GM19025 (cell line): ENCODE data around the gene CCDC6.
A peak's percentile ranks its signal among the peaks of the same experiment; 100 is the strongest.

Source experiments
- ATAC-seq: cut with Tn5 transposase; IDR thresholded peaks from one replicate; pipeline ENCODE4 v1.9.1; 2021; ENCODE audit warnings: mild to moderate bottlenecking, low read depth, moderate library complexity; ENCODE audit not compliant: unreplicated experiment

CCDC6 gene

GRCh38 chr10:59857049-59857448, 49.3 kb downstream of the CCDC6 start:
- no peak for ATAC-seq

GRCh38 chr10:59856104-59856503, 50.3 kb downstream of the CCDC6 start:
- no peak for ATAC-seq

- no peak for ATAC-seq
Measured at GRCh38 chr10:59854571-59854970, 51.8 kb downstream of the CCDC6 start.

GRCh38 chr10:59852670-59853069, 53.7 kb downstream of the CCDC6 start:
- ATAC-seq: no peak

GRCh38 chr10:59851864-59852263, 54.5 kb downstream of the CCDC6 start:
- no peak for ATAC-seq

GRCh38 chr10:59847888-59848287, 58.5 kb downstream of the CCDC6 start:
- ATAC-seq: no peak

GRCh38 chr10:59847326-59847725, 59.0 kb downstream of the CCDC6 start:
- no peak for ATAC-seq

GRCh38 chr10:59844436-59844835, 61.9 kb downstream of the CCDC6 start:
- no peak for ATAC-seq

- no peak for ATAC-seq
Measured at GRCh38 chr10:59843748-59844147, 62.6 kb downstream of the CCDC6 start.

- no peak for ATAC-seq
Measured at GRCh38 chr10:59839576-59839975, 66.8 kb downstream of the CCDC6 start.

GRCh38 chr10:59838085-59838789, 68.1 kb downstream of the CCDC6 start:
- ATAC-seq: no peak

GRCh38 chr10:59833810-59834209, 72.5 kb downstream of the CCDC6 start:
- no peak for ATAC-seq

- no peak for ATAC-seq
Measured at GRCh38 chr10:59832506-59832905, 73.8 kb downstream of the CCDC6 start.

GRCh38 chr10:59831658-59832503, 74.5 kb downstream of the CCDC6 start:
- no peak for ATAC-seq

GRCh38 chr10:59830601-59831259, 75.6 kb downstream of the CCDC6 start:
- no peak for ATAC-seq

GRCh38 chr10:59829601-59830000, 76.8 kb downstream of the CCDC6 start:
- ATAC-seq: peak; percentile 84

GRCh38 chr10:59829024-59829423, 77.3 kb downstream of the CCDC6 start:
- no peak for ATAC-seq

- no peak for ATAC-seq
Measured at GRCh38 chr10:59825932-59826331, 80.4 kb downstream of the CCDC6 start.

GRCh38 chr10:59823751-59824150, 82.6 kb downstream of the CCDC6 start:
- no peak for ATAC-seq

- ATAC-seq: no peak
Measured at GRCh38 chr10:59823111-59823510, 83.2 kb downstream of the CCDC6 start.

GRCh38 chr10:59820471-59820870, 85.9 kb downstream of the CCDC6 start:
- no peak for ATAC-seq
